Measurements from ENCODE around the gene HORMAD2.
"Not testable (repeated sequence)": the region's sequence is repeated elsewhere in the genome, so short reads cannot be mapped to it uniquely, and the experiment has no call there.

The HORMAD2 gene

GRCh38 chr22:30088468-30088867 is 8.2 kb downstream of the HORMAD2 start:
- H3K4me3 ChIP-seq (ENCODE audit: low read depth, low read length) = no peak overlapping the region
- TF ChIP-seq CTCF (IDR thresholded peaks at IDR 0.05; ENCODE audit: low read depth, low read length) = no peak

GRCh38 chr22:30089655-30089974 is 9.4 kb downstream of the HORMAD2 start:
- no peak for TF ChIP-seq CTCF (IDR thresholded peaks at IDR 0.05; ENCODE audit: low read depth, low read length)

GRCh38 chr22:30092686-30093085 is 12.4 kb downstream of the HORMAD2 start:
- no peak overlapping the region for H3K4me3 ChIP-seq (ENCODE audit: low read depth, low read length)
- TF ChIP-seq CTCF (IDR thresholded peaks at IDR 0.05; ENCODE audit: low read depth, low read length) = no peak

More at GRCh38 chr22:30089655-30089974, 9.4 kb downstream of the HORMAD2 start:
- no peak overlapping the region for H3K4me3 ChIP-seq (ENCODE audit: low read depth, low read length)

- TF ChIP-seq CTCF (IDR thresholded peaks at IDR 0.05; ENCODE audit: low read depth, low read length) = no peak
Observed at GRCh38 chr22:30094804-30095203, 14.5 kb downstream of the HORMAD2 start.

GRCh38 chr22:30097861-30098260 is 17.6 kb downstream of the HORMAD2 start:
- no peak for TF ChIP-seq CTCF (IDR thresholded peaks at IDR 0.05; ENCODE audit: low read depth, low read length)

More at GRCh38 chr22:30094804-30095203, 14.5 kb downstream of the HORMAD2 start:
- H3K4me3 ChIP-seq (ENCODE audit: low read depth, low read length) = no peak overlapping the region

GRCh38 chr22:30100770-30101169 is 20.5 kb downstream of the HORMAD2 start:
- not testable (repeated sequence) for H3K4me3 ChIP-seq (ENCODE audit: low read depth, low read length)

More at GRCh38 chr22:30097861-30098260, 17.6 kb downstream of the HORMAD2 start:
- no peak overlapping the region for H3K4me3 ChIP-seq (ENCODE audit: low read depth, low read length)

- TF ChIP-seq CTCF (IDR thresholded peaks at IDR 0.05; ENCODE audit: low read depth, low read length) = no peak
- H3K4me3 ChIP-seq (ENCODE audit: low read depth, low read length) = no peak overlapping the region
Observed at GRCh38 chr22:30104501-30105156, 24.4 kb downstream of the HORMAD2 start.

GRCh38 chr22:30105483-30105882 is 25.2 kb downstream of the HORMAD2 start:
- no peak overlapping the region for H3K4me3 ChIP-seq (ENCODE audit: low read depth, low read length)
- no peak for TF ChIP-seq CTCF (IDR thresholded peaks at IDR 0.05; ENCODE audit: low read depth, low read length)

Measured in WI38 (cell line).